ENCODE results near the gene MRPL58.

DNA sequence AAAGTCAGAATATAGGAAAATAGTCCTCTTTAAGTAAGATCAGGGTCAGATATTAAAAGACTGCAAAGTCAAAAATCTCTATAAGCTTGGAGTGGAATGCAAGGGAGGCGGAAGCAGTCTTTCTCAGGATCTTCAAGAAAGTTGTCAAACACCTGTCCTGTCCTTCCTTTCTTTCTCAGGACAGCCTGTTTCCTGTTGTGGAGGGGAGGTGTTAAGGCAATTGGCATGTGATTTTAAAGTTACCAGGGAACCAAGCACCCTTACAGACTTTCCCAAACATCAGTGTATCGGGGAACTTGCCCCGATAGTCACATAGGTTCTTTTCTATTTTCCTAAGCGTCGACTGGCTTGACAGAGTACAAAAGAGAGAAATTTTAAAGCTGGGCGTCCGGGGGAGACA is 32.2 kb downstream of the MRPL58 start:
- TF ChIP-seq, protein P1, sequence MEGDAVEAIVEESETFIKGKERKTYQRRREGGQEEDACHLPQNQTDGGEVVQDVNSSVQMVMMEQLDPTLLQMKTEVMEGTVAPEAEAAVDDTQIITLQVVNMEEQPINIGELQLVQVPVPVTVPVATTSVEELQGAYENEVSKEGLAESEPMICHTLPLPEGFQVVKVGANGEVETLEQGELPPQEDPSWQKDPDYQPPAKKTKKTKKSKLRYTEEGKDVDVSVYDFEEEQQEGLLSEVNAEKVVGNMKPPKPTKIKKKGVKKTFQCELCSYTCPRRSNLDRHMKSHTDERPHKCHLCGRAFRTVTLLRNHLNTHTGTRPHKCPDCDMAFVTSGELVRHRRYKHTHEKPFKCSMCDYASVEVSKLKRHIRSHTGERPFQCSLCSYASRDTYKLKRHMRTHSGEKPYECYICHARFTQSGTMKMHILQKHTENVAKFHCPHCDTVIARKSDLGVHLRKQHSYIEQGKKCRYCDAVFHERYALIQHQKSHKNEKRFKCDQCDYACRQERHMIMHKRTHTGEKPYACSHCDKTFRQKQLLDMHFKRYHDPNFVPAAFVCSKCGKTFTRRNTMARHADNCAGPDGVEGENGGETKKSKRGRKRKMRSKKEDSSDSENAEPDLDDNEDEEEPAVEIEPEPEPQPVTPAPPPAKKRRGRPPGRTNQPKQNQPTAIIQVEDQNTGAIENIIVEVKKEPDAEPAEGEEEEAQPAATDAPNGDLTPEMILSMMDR (IDR thresholded peaks at IDR 0.05) = no peak
- TF ChIP-seq, protein P2, sequence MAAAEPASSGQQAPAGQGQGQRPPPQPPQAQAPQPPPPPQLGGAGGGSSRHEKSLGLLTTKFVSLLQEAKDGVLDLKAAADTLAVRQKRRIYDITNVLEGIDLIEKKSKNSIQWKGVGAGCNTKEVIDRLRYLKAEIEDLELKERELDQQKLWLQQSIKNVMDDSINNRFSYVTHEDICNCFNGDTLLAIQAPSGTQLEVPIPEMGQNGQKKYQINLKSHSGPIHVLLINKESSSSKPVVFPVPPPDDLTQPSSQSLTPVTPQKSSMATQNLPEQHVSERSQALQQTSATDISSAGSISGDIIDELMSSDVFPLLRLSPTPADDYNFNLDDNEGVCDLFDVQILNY (CRISPR knock-in tag; IDR thresholded peaks at IDR 0.05) = no peak

Measured in WTC11 (cell line).